OCI-LY1 (cell line): ENCODE measurements around the gene ACACA.

ENCODE experiments used
- H2AFZ ChIP-seq: fragments of 200-600 bp; sonication (generic), shearing (Covaris generic); 2 replicates; pipeline ENCODE4 v1.6.0; 2014; ENCODE audit warnings: antibody characterized with exemption, mild to moderate bottlenecking, low read length
- H3F3A ChIP-seq: fragments of 200-600 bp; sonication (generic), shearing (Covaris generic); 2 replicates; pipeline ENCODE4 v1.6.0; 2014; ENCODE audit warnings: mild to moderate bottlenecking, antibody characterized with exemption, low read length, moderate library complexity; ENCODE audit not compliant: insufficient read depth
- H3K27ac ChIP-seq: fragments of 200-600 bp; sonication (generic); 2 replicates; pipeline ENCODE4 v1.5.1; 2014; ENCODE audit warnings: low read length, mixed run types, mild to moderate bottlenecking, low read depth; ENCODE audit not compliant: poor library complexity, severe bottlenecking
- H3K27me3 ChIP-seq: fragments of 200-600 bp; sonication (generic); 2 replicates; pipeline ENCODE4 v1.6.0; 2014; ENCODE audit warnings: antibody characterized with exemption, mild to moderate bottlenecking, low read length, moderate library complexity; ENCODE audit not compliant: insufficient read depth
- H3K36me3 ChIP-seq: fragments of 200-600 bp; sonication (generic); 2 replicates; pipeline ENCODE4 v1.6.1; 2014; ENCODE audit warnings: mild to moderate bottlenecking, antibody characterized with exemption, low read length, moderate library complexity, mixed read lengths; ENCODE audit not compliant: insufficient read depth
- H3K4me1 ChIP-seq: fragments of 200-600 bp; sonication (generic); 2 replicates; pipeline ENCODE4 v1.5.1; 2014; ENCODE audit warnings: mild to moderate bottlenecking, low read length, moderate library complexity; ENCODE audit not compliant: insufficient read depth, severe bottlenecking
- H3K4me2 ChIP-seq: fragments of 200-600 bp; sonication (generic), shearing (Covaris generic); 2 replicates; pipeline ENCODE4 v1.6.1; 2014; ENCODE audit warnings: low read length
- H3K4me3 ChIP-seq: fragments of 200-600 bp; sonication (generic); 2 replicates; pipeline ENCODE4 v1.5.1; 2014; ENCODE audit warnings: low read length, low read depth, mild to moderate bottlenecking, mixed read lengths; ENCODE audit not compliant: poor library complexity, severe bottlenecking
- H3K79me2 ChIP-seq: fragments of 200-600 bp; shearing (Covaris generic); 2 replicates; pipeline ENCODE4 v1.6.1; 2016; ENCODE audit warnings: mixed run types, low read length, mixed read lengths; ENCODE audit not compliant: insufficient read depth
- H3K9ac ChIP-seq: fragments of 200-600 bp; sonication (generic), shearing (Covaris generic); 2 replicates; pipeline ENCODE4 v1.6.1; 2014; ENCODE audit warnings: mild to moderate bottlenecking, low read length, mixed read lengths
- H3K9me2 ChIP-seq: fragments of 200-600 bp; sonication (generic), shearing (Covaris generic); 2 replicates; pipeline ENCODE4 v1.6.1; 2014; ENCODE audit warnings: low read depth, mild to moderate bottlenecking, low read length, mixed read lengths
- H3K9me3 ChIP-seq: fragments of 200-600 bp; shearing (Covaris generic); 2 replicates; pipeline ENCODE4 v1.6.1; 2014; ENCODE audit warnings: low read length, mixed read lengths
- H4K20me1 ChIP-seq: fragments of 200-600 bp; sonication (generic), shearing (Covaris generic); 2 replicates; pipeline ENCODE4 v1.6.0; 2016; ENCODE audit warnings: mild to moderate bottlenecking, low read length; ENCODE audit not compliant: insufficient read depth
- CTCF ChIP-seq: fragments of 200-600 bp; sonication (generic), shearing (Covaris generic); IDR thresholded peaks from 2 replicates; pipeline ENCODE4 v1.5.1; 2017; ENCODE audit warnings: mild to moderate bottlenecking, antibody characterized with exemption, low read length, moderate library complexity, mixed read lengths
- EZH2 ChIP-seq: fragments of 200-600 bp; sonication (generic), shearing (Covaris generic); IDR thresholded peaks from 2 replicates; pipeline ENCODE4 v1.8.0; 2017; ENCODE audit warnings: borderline replicate concordance, mixed run types, mild to moderate bottlenecking, antibody characterized with exemption, low read length, moderate library complexity, mixed read lengths

ACACA gene

GRCh38 chr17:37432671-37433070 is 26.0 kb upstream of the ACACA start:
- no peak overlapping the region for H2AFZ ChIP-seq
- H3K4me3 ChIP-seq: no peak overlapping the region
- H3K79me2 ChIP-seq: no peaks in the 10 kb centered on the region
- no peak overlapping the region for H3K4me2 ChIP-seq
- no peaks in the 10 kb centered on the region for H4K20me1 ChIP-seq
- H3K27ac ChIP-seq: no peak overlapping the region
- H3F3A ChIP-seq: no peaks in the 10 kb centered on the region
- no peaks in the 10 kb centered on the region for H3K9me3 ChIP-seq
- H3K27me3 ChIP-seq: no peaks in the 10 kb centered on the region
- TF ChIP-seq EZH2 (no peak), CTCF (no peak)
- peaks cover 61% of the 10 kb centered on the region for H3K36me3 ChIP-seq
- no peaks in the 10 kb centered on the region for H3K9me2 ChIP-seq
- no peaks in the 10 kb centered on the region for H3K4me1 ChIP-seq
- H3K9ac ChIP-seq: no peak overlapping the region

- Histone ChIP-seq H4K20me1 (no peaks in the 10 kb centered on the region), H3K27me3 (no peaks in the 10 kb centered on the region), H3K36me3 (peaks cover 78% of the 10 kb centered on the region), H3K4me1 (no peaks in the 10 kb centered on the region), H2AFZ (no peak overlapping the region), H3F3A (no peaks in the 10 kb centered on the region), H3K27ac (no peak overlapping the region), H3K79me2 (no peaks in the 10 kb centered on the region), H3K4me2 (no peak overlapping the region), H3K9me3 (no peaks in the 10 kb centered on the region), H3K9ac (no peak overlapping the region), H3K4me3 (no peak overlapping the region), H3K9me2 (no peaks in the 10 kb centered on the region)
- TF ChIP-seq CTCF: no peak
- TF ChIP-seq EZH2: no peak
Measured at GRCh38 chr17:37430051-37430627, 23.5 kb upstream of the ACACA start.

GRCh38 chr17:37429453-37429852 is 22.8 kb upstream of the ACACA start:
- no peak overlapping the region for H3K4me3 ChIP-seq
- H3K27me3 ChIP-seq: no peaks in the 10 kb centered on the region
- no peaks in the 10 kb centered on the region for H4K20me1 ChIP-seq
- H3F3A ChIP-seq: no peaks in the 10 kb centered on the region
- H3K4me2 ChIP-seq: no peak overlapping the region
- H3K9me3 ChIP-seq: no peaks in the 10 kb centered on the region
- no peaks in the 10 kb centered on the region for H3K4me1 ChIP-seq
- no peak overlapping the region for H3K27ac ChIP-seq
- no peak overlapping the region for H3K9ac ChIP-seq
- peaks cover 77% of the 10 kb centered on the region for H3K36me3 ChIP-seq
- H3K79me2 ChIP-seq: no peaks in the 10 kb centered on the region
- TF ChIP-seq EZH2 (no peak), CTCF (no peak)
- no peak overlapping the region for H2AFZ ChIP-seq
- H3K9me2 ChIP-seq: no peaks in the 10 kb centered on the region
